Smooth muscle cell of the brain vasculature (primary cell): ENCODE measurements around the gene SMARCA1.

Experiments used
- DNase-seq: peaks from one replicate; pipeline ENCODE4 v3.0.0-alpha.2; 2012; ENCODE audit warnings: low read depth, low spot score

The SMARCA1 gene

GRCh38 chrX:129531132-129531531 is 7.8 kb upstream of the SMARCA1 start:
- no peak for DNase-seq

- DNase-seq: no peak
These were observed 7.1 kb upstream of the SMARCA1 start for GRCh38 chrX:129530410-129530809.

- no peak for DNase-seq
These were observed 6.5 kb upstream of the SMARCA1 start for GRCh38 chrX:129529685-129530281.

GRCh38 chrX:129525896-129526295 is 2.6 kb upstream of the SMARCA1 start:
- no peak for DNase-seq

GRCh38 chrX:129525162-129525561 is 1.9 kb upstream of the SMARCA1 start:
- DNase-seq: no peak

- DNase-seq: no peak
These were observed 1.1 kb upstream of the SMARCA1 start for GRCh38 chrX:129524250-129524850.

- DNase-seq: no peak
These were observed 859 bp downstream of the SMARCA1 start for GRCh38 chrX:129522184-129523078.

GRCh38 chrX:129520151-129520550 is 3.1 kb downstream of the SMARCA1 start:
- DNase-seq: no peak

GRCh38 chrX:129516402-129516801 is 6.9 kb downstream of the SMARCA1 start:
- no peak for DNase-seq

- DNase-seq: no peak
These were observed 10.9 kb downstream of the SMARCA1 start for GRCh38 chrX:129512409-129512808.

- no peak for DNase-seq
These were observed 11.6 kb downstream of the SMARCA1 start for GRCh38 chrX:129511689-129512088.

GRCh38 chrX:129510331-129510730 is 13.0 kb downstream of the SMARCA1 start:
- no peak for DNase-seq

GRCh38 chrX:129497146-129497843 is 26.0 kb downstream of the SMARCA1 start:
- DNase-seq: no peak

GRCh38 chrX:129496625-129497024 is 26.7 kb downstream of the SMARCA1 start:
- no peak for DNase-seq

GRCh38 chrX:129495900-129496299 is 27.4 kb downstream of the SMARCA1 start:
- no peak for DNase-seq

GRCh38 chrX:129494887-129495286 is 28.4 kb downstream of the SMARCA1 start:
- no peak for DNase-seq

- no peak for DNase-seq
These were observed 29.6 kb downstream of the SMARCA1 start for GRCh38 chrX:129493643-129494042.

- DNase-seq: no peak
These were observed 33.0 kb downstream of the SMARCA1 start for GRCh38 chrX:129490330-129490729.

- DNase-seq: no peak
These were observed 34.9 kb downstream of the SMARCA1 start for GRCh38 chrX:129488359-129488758.

- DNase-seq: no peak
These were observed 42.4 kb downstream of the SMARCA1 start for GRCh38 chrX:129480889-129481288.

- DNase-seq: no peak
These were observed 44.8 kb downstream of the SMARCA1 start for GRCh38 chrX:129478516-129478915.

GRCh38 chrX:129472116-129472515 is 51.2 kb downstream of the SMARCA1 start:
- no peak for DNase-seq
